ENCODE measurements around the gene TRIM41. TPM values are rescaled to one million over a fixed set of nuclear protein-coding genes. Genes with fewer than 3 reads are reported as not detected.

TRIM41 gene
- total RNA-seq, 1 donor: 9.9 TPM

DNA sequence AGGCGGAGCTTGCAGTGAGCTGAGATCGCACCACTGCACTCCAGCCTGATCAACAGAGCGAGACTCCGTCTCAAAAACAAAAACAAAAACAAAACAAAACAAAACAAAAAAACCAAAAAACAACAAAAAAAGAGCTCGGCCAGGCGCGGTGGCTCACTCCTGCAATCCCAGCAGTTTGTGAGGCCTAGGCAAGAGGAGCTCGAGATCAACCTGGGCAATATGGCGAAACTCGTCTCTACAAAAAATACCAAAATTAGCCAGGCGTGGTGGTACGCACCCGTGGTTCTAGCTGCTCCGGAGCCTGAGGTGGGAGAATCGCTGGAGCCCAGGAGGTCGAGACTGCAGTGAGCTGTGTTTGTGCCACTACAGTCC lies 38.2 kb upstream of the TRIM41 start:
- peak overlapping the region; percentile 63 for H3K4me3 ChIP-seq (ENCODE audit: low read depth, low read length)
- no peak for TF ChIP-seq CTCF (IDR thresholded peaks at IDR 0.05; ENCODE audit: insufficient read depth, low read depth, low read length)
- no peak for DNase-seq (ENCODE audit: low read depth)

GRCh38 chr5:181185560-181185959 lies 37.5 kb upstream of the TRIM41 start:
- TF ChIP-seq CTCF (IDR thresholded peaks at IDR 0.05; ENCODE audit: insufficient read depth, low read depth, low read length): no peak
- no peak for DNase-seq (ENCODE audit: low read depth)
- H3K4me3 ChIP-seq (ENCODE audit: low read depth, low read length): no peak overlapping the region

GRCh38 chr5:181186022-181186421 lies 37.1 kb upstream of the TRIM41 start:
- no peak overlapping the region for H3K4me3 ChIP-seq (ENCODE audit: low read depth, low read length)
- TF ChIP-seq CTCF (IDR thresholded peaks at IDR 0.05; ENCODE audit: insufficient read depth, low read depth, low read length): no peak
- DNase-seq (ENCODE audit: low read depth): no peak

DNA sequence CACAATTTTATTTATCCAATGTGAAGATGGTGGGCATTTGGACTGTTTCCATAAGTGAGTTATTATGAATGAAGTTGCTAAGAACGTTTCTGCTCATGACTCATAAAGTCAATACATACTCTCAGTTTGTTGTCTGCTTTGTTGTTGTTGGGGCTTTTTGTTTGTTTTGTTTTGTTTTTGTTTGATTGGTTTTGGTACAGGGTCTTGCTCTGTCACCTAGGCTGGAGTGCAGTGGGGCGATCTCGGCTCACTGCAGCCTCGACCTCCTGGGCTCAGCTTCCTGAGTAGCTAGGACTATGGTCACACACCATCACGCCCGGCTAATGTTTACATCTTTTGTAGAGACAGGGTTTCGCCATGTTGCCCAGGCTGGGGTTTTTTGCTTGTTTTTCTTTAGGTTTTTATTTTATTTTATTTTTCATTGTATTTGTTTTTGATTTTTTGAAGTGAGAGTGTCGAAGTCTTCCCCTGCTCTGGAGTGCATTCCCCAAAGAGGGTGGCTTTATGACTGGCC lies 36.0 kb upstream of the TRIM41 start:
- no peak for DNase-seq (ENCODE audit: low read depth)
- no peak for TF ChIP-seq CTCF (IDR thresholded peaks at IDR 0.05; ENCODE audit: insufficient read depth, low read depth, low read length)
- peak overlapping the region; percentile 87 for H3K4me3 ChIP-seq (ENCODE audit: low read depth, low read length)

DNA sequence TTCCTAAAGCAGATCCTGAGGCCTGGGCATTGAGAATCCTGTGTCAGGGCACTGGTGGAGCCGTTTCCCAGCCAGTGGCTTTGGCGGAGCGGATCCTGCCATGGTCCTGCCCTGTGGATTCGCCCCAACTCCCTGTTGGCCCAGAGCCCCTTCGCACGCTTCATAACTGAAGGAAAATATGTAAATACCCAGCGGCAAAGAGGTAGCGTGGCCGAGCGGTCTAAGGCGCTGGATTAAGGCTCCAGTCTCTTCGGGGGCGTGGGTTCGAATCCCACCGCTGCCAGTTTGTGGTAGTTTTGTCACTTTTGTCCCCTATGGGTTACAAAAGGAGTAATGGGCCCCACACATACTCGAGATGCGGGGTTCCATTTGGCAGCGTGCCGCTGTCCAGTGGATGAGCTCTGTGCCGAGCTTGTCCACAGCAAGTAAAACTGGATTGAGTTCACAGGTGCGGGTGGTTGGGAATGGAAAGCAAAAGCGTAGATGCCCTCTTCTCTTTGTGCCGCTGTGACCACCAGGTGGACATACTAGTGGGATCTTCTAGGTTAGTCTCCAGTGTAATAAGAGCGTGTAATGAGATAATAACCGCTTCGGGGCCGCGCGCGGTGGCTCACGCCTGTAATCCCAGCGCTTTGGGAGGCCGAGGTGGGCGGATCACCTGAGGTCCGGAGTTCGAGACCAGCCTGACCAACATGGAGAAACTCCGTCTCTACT lies 35.4 kb upstream of the TRIM41 start:
- peak overlapping the region; percentile 87 for H3K4me3 ChIP-seq (ENCODE audit: low read depth, low read length)
- peak; percentile 83 for DNase-seq (ENCODE audit: low read depth)
- TF ChIP-seq CTCF (IDR thresholded peaks at IDR 0.05; ENCODE audit: insufficient read depth, low read depth, low read length): peak; percentile 30

DNA sequence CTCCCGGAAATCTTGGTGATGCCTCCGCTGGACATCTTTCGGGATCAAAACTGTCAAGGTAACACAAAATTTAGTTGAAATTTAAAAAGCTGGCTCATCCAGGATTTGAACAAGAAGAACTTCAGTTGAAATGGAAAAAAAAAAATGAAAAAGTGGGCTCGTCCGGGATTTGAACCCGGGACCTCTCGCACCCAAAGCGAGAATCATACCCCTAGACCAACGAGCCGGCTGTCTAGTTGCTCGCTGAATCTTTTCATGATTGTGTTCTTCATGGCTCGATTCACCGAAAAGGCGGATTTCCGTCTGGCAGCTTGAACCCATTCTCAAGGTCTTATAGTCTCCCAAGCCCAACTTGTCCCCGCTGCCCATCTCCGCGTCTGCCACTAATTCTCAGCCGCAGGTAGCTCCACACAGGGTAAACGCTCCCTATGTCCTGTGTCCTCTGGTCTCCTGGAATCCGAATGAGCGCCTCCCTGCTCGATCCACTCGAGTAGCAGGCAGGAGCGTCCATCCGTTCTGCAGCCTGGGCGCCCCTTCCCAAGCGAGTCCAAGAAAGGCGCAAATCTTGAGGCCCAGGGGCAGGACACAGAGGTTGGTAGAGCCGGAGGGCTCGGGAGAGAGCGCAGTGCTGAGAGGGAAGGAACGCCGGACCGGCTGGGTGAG lies 34.2 kb upstream of the TRIM41 start:
- DNase-seq (ENCODE audit: low read depth): peak; percentile 80
- peak; percentile 4 for TF ChIP-seq CTCF (IDR thresholded peaks at IDR 0.05; ENCODE audit: insufficient read depth, low read depth, low read length)
- H3K4me3 ChIP-seq (ENCODE audit: low read depth, low read length): peak overlapping the region; percentile 87
